HG03066 (cell line): ENCODE data around the gene HRC.
"Not testable (repeated sequence)": the region's sequence is repeated elsewhere in the genome, so short reads cannot be mapped to it uniquely, and the experiment has no call there.

Experiments used
- ATAC-seq: cut with Tn5 transposase; IDR thresholded peaks from one replicate; pipeline ENCODE4 v1.9.1; 2021; ENCODE audit warnings: low read depth; ENCODE audit not compliant: unreplicated experiment

HRC gene

DNA sequence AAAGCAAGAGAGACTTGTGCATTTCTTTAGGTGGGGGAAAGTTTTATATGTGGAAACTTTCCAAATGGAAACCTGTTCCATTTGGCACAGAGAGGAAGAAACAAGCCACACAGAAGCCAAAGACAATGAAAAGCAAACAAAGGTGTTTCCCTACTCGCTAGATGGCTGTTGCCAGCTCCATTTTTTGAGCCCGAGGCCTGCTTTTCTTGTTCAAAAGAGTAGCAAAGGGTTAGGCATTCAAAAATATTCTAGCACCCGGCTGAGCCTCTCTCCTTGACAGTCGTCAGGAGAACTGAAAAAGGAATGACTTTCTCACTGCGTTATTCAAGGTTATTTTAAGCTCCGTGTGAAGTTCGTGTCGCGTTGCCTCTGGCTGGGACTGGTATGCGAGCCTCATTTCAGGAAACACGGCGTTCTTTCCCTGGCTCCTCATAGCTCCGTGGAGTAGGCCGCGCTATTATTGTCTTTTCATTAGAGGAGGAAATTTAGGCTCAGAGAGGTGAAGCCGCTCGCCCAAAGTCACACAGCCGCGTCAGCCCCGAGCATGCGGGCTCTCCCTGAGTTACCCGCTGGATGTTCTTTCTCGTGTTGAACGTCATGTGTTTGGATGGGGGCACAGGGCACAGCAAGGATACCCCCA is 10.0 kb upstream of the HRC start:
- ATAC-seq, result no peak

GRCh38 chr19:49161987-49162386 is 6.8 kb upstream of the HRC start:
- no peak for ATAC-seq

DNA sequence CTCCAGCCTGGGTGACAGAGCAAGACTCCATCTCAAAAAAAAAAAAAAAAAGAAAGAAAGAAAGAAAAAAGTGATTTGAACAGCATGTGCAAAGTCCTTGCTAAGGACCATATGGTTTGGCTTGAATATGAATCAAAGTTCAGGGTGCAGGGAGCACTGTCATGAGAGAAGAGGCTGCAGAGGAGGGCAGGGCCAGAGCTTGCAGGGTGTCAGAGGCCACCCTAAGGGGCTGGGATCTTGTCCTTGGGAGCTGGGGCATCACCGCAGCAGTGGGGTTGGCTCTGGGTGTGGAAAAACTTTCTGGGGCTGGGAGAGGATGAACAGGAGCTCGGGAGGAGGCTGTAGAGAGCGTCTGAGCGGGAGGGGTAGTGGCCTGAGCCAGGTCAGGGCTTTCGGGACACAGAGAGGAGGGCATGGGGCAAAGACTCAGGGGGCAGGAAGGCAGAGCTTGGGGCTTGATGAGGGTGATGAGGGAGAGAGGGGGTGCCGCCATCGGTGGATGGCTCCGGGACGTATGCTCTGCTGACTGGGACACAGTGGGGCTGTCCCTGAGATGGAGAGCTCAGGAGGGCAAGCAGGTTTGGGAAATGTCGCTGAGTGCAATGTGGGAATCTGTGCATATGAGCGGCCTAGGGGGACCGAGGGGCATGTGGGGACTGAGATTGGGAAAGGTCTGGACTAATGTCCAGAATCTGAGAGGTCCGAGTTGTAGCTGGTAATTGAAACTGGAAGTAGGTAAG is 5.4 kb upstream of the HRC start:
- ATAC-seq, result no peak

DNA sequence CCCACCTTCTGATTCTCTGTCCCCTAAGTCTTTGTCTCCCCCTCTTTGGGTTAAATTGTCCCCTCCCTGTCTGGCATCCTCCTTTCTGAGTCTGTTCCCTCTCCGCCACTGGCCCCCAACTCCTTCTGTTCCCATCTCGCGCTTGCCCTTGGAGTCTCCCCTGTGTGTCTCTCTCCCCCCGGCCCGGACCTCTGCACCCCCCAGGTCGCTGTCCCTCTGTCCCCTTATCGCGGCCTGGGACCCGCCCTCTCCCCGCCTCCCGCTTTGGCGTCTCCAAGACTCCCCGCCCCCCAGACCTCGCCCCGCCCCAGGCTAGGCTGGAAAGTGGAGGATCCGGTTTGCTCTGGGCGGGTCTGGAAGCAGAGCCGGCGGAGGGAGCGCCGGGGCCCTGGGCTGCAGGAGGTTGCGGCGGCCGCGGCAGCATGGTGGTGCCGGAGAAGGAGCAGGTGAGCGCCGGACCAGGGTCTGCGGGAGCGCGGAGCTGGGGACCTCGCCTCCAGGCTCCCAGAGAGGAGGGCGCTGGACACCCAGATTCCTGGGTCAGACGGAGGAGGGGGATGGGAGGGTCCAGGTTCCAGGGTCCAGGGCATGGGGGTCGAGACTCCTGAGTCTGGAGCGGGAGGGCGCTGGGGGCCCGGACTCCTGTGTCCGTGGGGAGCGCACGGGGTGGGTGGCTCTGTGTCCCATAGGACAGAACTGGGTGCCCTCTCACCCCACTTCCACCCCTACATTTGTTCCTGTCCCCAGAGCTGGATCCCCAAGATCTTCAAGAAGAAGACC is 2.4 kb upstream of the HRC start, which contains the start of gene TRPM4:
TRPM4 (plus strand) TSS at position 348 of the 780 bp plus-strand sequence; CDS start at position 423, 75 bp downstream.
- no peak for ATAC-seq

GRCh38 chr19:49155820-49156346 is 687 bp upstream of the HRC start:
- ATAC-seq, result no peak

GRCh38 chr19:49154279-49154678 is 917 bp downstream of the HRC start:
- ATAC-seq, result no peak

DNA sequence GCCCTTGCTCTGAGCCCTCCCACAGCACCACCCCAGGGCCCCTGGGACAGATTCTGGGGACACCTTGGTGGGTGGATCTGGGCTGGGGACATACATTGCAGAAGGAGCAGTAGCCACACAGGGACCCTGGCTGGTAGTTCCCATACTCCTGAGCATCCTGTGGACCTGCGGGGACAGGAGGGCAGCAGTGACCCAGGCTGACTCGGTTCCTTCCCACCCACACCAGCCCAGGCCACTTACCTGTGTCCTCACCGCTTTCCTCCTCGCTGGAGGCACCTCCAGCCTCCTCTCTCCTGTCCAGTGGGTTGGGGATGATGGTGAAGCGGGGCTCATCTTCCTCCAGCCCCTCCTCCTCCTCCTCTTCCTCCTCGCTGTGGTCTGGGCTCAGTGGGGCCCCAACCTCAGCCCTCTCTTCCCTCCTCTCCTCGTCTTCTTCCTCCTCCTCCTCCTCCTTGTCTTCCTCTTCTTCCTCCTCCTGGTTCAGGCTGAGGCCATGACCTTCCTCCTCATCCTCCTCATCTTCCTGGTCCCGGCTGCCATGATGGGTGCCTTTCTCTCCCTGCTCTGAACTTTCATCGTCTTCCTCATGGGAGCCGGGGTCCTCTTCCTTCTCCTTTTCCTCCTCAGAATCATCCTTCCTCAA is 1.9 kb downstream of the HRC start:
- no peak for ATAC-seq

GRCh38 chr19:49152119-49152550 is 3.1 kb downstream of the HRC start:
- ATAC-seq, result no peak

GRCh38 chr19:49151267-49152118 is 3.7 kb downstream of the HRC start:
- no peak for ATAC-seq

GRCh38 chr19:49150944-49151243 is 4.3 kb downstream of the HRC start:
- no peak for ATAC-seq

DNA sequence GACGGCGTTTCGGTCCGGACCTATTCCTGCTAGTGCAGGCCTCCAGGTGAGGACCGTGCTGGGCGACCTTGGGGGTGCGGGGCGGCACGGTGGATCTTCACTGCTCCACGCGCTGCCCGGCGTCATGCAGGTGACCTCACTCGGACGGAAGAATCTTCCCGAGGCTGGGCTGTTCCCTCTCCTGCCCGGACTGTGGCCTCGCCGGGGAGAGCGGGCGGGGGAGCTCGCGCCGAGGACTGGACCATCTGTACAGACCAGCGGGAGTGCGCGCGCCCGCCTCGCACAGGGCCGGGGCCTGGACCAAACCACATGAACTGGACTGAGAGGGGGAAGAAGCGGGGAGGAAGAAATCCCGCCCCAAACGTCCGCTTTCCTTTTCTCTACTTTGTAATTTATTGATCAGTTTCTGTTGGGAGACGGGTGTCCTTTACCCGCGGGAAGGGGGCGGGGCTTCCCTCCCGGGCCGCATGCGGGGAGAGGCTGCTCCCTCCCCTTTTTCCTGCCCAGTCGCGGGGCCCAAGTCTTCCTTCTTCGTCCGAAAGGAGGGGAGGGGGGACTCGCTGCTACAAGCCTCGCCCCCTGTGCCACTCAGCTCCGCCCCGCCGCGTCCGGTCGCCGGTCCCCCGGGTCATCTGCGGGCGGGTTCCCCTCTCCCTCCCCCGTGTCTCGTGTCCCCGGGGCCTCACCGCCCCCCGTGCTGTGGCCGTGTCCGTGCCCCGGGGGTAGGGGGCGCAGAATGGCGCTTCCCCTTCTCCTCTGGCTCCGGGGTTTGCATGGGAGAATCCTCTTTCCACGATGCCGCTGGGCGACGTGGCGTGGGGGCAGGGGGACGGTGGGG is 4.9 kb downstream of the HRC start:
- no peak for ATAC-seq

DNA sequence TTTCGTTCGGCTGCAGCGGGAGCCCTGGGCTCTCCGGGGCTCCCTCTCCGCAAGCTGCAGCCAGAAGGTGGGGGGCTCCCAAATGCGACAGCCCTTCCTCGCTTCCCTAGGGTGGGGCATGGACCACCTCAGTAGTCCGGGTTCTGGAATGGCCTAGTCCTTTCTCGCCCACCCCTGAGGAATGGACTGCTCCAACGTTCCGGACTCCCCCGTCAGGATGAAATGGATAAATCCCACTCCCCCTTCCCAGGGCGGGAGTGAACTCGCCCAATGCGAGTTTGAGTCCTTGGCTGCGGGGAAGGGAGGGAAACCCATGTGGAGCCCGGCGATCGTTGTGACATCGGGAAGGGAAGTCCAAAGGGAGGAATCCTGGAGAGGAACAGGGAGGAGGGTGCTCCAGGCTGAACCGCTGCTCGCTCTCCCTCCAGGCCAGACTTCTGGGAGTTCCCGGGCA is 5.5 kb downstream of the HRC start:
- no peak for ATAC-seq

GRCh38 chr19:49148784-49149651 is 6.2 kb downstream of the HRC start:
- ATAC-seq, result no peak

- ATAC-seq, result no peak
These were observed 7.0 kb downstream of the HRC start for GRCh38 chr19:49148044-49148682.

DNA sequence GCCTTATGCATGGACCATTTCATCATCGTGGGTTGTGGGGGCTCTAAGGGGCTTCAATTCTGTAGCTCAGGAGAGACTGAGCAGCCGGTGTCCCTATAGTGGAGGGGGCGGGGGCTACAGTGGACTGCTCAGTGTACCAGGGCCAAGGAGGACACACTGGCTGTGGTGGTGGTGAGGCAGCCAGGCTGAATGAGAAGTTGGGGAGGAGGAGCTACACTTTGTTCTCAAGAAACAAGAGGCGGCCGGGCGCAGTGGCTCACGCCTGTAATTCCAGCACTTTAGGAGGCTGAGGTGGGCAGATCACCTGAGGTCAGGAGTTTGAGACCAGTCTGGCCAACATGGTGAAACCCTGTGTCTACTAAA is 8.8 kb downstream of the HRC start:
- not testable (repeated sequence) for ATAC-seq

GRCh38 chr19:49145573-49146407 is 9.4 kb downstream of the HRC start:
- no peak for ATAC-seq

DNA sequence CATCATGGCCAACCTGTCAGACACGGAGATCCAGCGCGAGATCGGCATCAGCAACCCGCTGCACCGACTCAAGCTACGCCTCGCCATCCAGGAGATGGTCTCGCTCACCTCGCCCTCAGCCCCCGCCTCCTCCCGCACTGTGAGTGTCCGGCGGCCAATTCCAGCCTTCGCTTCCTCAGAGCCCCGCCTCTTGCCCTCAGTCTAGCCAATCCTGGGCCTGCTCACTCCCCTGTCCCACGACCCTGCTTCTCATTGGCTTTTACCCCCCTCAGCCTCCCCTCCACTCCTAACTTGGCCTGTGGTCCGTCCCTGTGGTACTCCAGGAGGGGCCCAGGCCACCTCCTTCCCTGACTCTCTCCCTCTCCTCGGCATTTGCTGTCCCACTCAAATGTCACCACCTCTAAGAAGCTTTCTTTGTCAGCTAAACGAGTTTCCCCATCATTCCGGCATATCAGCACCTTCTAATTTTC is 12.3 kb downstream of the HRC start:
- ATAC-seq, result no peak
